Thymus (tissue), 14 donors: ENCODE results near the gene TBX21. TPM values are rescaled to one million over a fixed set of nuclear protein-coding genes. Genes with fewer than 3 reads are reported as not detected.
A peak's percentile ranks its signal among the peaks of the same experiment; 100 is the strongest.

Source experiments
- DNase-seq, 9 donors: peaks; one replicate each; pipeline ENCODE4 v3.0.0-alpha.2; 2013; ENCODE audit warnings: low spot score in 9 of 9, low read depth in 6 of 9, missing footprints in 1 of 9
- H3K27ac ChIP-seq, 2 donors: one replicate each; pipeline ENCODE4 v1.5.1; 2013; ENCODE audit warnings: control low read depth in 1 of 2, low read depth in 1 of 2, low read length in 1 of 2, mild to moderate bottlenecking in 1 of 2, moderate library complexity in 1 of 2
- H3K27me3 ChIP-seq, 2 donors: one replicate each; pipeline ENCODE4 v1.5.1; 2013; ENCODE audit warnings: low read length in 1 of 2; ENCODE audit not compliant: control insufficient read depth in 2 of 2, insufficient read depth in 1 of 2
- H3K36me3 ChIP-seq, 2 donors: one replicate each; pipeline ENCODE4 v1.5.1; 2013; ENCODE audit warnings: low read length in 1 of 2, mild to moderate bottlenecking in 1 of 2, moderate library complexity in 1 of 2; ENCODE audit not compliant: control insufficient read depth in 2 of 2, insufficient read depth in 2 of 2
- H3K4me1 ChIP-seq, 2 donors: one replicate each; pipeline ENCODE4 v1.5.1; 2013; ENCODE audit warnings: low read length in 2 of 2; ENCODE audit not compliant: control insufficient read depth in 2 of 2, insufficient read depth in 2 of 2
- H3K4me3 ChIP-seq, 2 donors: one replicate each; pipeline ENCODE4 v1.5.1; 2013; ENCODE audit warnings: low read length in 2 of 2, control low read depth in 1 of 2, mild to moderate bottlenecking in 1 of 2
- H3K9me3 ChIP-seq, 2 donors: one replicate each; pipeline ENCODE4 v1.5.1; 2013; ENCODE audit warnings: low read length in 1 of 2, mild to moderate bottlenecking in 1 of 2; ENCODE audit not compliant: control insufficient read depth in 2 of 2, insufficient read depth in 1 of 2
- WGBS: extraction: QIAGEN DNeasy Blood & Tissue Kit; methylation state at CpG from one replicate; pipeline ENCODE4 v1.1.7; 2013; 5-methylcytosine and 5-hydroxymethylcytosine counted together
- long read RNA-seq, 10 donors: transcript quantifications; one replicate each; lab custom pipeline, GENCODE V29; 2026
- polyA plus RNA-seq: library from polyadenylated mRNA; stranded (reverse); fragments of 200-250 nt; gene quantifications from one replicate; pipeline ENCODE4 v1.2.3, GENCODE V29; 2013
- total RNA-seq: library from RNA; stranded (reverse); fragments of 120-200 nt; gene quantifications from one replicate; pipeline ENCODE4 v1.2.4, GENCODE V29; 2013
- donor health status: healthy.

TBX21 gene, protein sequence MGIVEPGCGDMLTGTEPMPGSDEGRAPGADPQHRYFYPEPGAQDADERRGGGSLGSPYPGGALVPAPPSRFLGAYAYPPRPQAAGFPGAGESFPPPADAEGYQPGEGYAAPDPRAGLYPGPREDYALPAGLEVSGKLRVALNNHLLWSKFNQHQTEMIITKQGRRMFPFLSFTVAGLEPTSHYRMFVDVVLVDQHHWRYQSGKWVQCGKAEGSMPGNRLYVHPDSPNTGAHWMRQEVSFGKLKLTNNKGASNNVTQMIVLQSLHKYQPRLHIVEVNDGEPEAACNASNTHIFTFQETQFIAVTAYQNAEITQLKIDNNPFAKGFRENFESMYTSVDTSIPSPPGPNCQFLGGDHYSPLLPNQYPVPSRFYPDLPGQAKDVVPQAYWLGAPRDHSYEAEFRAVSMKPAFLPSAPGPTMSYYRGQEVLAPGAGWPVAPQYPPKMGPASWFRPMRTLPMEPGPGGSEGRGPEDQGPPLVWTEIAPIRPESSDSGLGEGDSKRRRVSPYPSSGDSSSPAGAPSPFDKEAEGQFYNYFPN
- total RNA-seq (1.6 TPM), polyA plus RNA-seq (1.6 TPM)
- long read RNA-seq, donor 1 = 0 reads
- long read RNA-seq, donor 2 = 0 reads
- long read RNA-seq, donor 3, partial matches to known transcripts = 0 of 1 reads
- long read RNA-seq, donor 3, other reads (novel, unspliced or antisense) = 0 of 1 reads
- long read RNA-seq, donor 4 = 0 reads
- long read RNA-seq, donor 5 = 0 reads
- long read RNA-seq, donor 6, partial matches to known transcripts = 0 of 1 reads
- long read RNA-seq, donor 6, other reads (novel, unspliced or antisense) = 0 of 1 reads
- long read RNA-seq, donor 7 = 0 reads
- long read RNA-seq, donor 8 = 0 reads
- long read RNA-seq, donor 9, partial matches to known transcripts = 0 of 1 reads
- long read RNA-seq, donor 9, other reads (novel, unspliced or antisense) = 0 of 1 reads
- long read RNA-seq, donor 10 = 0 reads

DNA sequence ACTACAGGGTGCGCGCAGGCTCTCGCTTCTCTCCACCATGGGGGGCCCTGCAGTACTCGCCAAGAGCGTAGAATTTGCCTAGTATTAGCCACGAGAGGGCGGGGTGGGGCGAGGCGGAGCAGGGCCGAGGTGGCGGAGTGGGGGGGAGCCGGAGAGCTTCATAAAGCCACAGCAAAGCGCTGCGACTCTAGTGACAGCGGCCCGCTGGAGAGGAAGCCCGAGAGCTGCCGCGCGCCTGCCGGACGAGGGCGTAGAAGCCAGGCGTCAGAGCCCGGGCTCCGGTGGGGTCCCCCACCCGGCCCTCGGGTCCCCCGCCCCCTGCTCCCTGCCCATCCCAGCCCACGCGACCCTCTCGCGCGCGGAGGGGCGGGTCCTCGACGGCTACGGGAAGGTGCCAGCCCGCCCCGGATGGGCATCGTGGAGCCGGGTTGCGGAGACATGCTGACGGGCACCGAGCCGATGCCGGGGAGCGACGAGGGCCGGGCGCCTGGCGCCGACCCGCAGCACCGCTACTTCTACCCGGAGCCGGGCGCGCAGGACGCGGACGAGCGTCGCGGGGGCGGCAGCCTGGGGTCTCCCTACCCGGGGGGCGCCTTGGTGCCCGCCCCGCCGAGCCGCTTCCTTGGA, at the start of gene TBX21:
TSS of gene TBX21 (plus strand) at position 190 of the 627 bp plus-strand sequence. CDS start at position 409, 219 bp downstream.
- peak within 1 kb of the TSS; percentile 20 to 46 for H3K4me3 ChIP-seq
- peaks cover 13 to 22% of the 10 kb centered on the region in 2 donors for H3K4me1 ChIP-seq
- no peaks in the 10 kb centered on the region for H3K9me3 ChIP-seq
- DNase-seq = peak in 8 of 9 donors; percentile 29 to 78 (median 42)
- WGBS = 2% methylated on average over 73 of the region's 73 CpGs
- peaks cover 24 to 59% of the 10 kb centered on the region in 2 donors for H3K27me3 ChIP-seq
- H3K36me3 ChIP-seq = no peaks in the 10 kb centered on the region
- no peak within 1 kb of the TSS for H3K27ac ChIP-seq

DNA sequence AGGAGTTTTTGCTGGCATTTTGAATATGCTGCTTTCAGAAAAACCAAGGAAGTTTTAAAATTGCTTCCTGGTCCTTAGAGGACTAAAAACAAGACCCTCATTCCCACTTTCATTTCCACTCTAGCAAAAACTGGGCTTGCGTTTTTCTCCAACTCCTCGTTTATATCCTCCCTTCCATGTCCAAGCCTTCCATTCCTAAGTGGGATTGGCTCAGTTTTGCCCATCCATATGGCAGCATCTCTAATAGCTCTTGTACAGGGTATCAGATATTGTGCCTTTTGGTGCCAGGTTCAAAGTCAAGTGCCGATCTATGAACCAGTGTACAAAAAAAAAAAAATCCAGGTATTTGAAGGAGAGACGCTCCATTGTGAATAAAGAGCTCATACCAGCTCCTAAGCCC, 49.0 kb upstream of the TBX21 start:
- WGBS = 97% methylated on average over 4 of the region's 4 CpGs
- Histone ChIP-seq H3K36me3 (peaks cover 41 to 74% of the 10 kb centered on the region in 2 donors), H3K4me3 (no peak overlapping the region), H3K27me3 (no peaks in the 10 kb centered on the region), H3K4me1 (no peaks in the 10 kb centered on the region), H3K9me3 (no peaks in the 10 kb centered on the region), H3K27ac (no peak overlapping the region)
- DNase-seq = no peak

DNA sequence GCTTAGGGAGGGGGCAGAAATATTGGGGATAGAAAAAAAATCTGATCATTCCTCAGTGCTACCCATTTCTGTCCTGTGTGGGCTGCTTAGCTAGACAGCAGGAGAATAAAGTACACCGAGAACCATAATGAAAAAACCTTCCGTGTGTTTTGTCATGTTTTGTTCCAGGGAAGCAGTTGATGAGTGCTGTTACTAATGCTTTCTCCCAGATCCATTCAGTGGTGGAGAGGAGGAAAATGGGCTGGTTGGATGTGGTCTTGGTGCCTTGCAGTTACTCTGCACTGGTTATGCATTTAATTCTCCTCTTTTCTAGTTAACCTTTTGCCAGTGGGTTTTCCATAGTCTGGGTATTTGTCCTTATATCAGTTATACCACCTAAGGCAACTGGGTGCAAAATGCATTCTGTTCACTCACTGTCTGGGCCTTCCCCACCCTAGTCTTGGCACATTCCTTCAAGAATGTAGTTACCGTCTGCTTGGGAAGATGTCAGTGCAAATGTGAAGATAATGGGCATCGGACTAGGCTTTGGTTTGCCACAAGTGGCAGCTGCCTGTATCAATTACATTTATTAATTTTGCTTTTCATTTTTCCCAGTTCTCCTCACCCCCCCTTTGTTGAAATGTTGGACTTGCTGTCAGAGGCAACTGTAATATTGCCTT, 48.4 kb upstream of the TBX21 start:
- Histone ChIP-seq H3K4me1 (no peaks in the 10 kb centered on the region), H3K9me3 (no peaks in the 10 kb centered on the region), H3K27ac (no peak overlapping the region), H3K4me3 (no peak overlapping the region), H3K36me3 (peaks cover 38 to 68% of the 10 kb centered on the region in 2 donors), H3K27me3 (no peaks in the 10 kb centered on the region)
- no peak for DNase-seq
- WGBS = 98% methylated on average over 4 of the region's 4 CpGs

DNA sequence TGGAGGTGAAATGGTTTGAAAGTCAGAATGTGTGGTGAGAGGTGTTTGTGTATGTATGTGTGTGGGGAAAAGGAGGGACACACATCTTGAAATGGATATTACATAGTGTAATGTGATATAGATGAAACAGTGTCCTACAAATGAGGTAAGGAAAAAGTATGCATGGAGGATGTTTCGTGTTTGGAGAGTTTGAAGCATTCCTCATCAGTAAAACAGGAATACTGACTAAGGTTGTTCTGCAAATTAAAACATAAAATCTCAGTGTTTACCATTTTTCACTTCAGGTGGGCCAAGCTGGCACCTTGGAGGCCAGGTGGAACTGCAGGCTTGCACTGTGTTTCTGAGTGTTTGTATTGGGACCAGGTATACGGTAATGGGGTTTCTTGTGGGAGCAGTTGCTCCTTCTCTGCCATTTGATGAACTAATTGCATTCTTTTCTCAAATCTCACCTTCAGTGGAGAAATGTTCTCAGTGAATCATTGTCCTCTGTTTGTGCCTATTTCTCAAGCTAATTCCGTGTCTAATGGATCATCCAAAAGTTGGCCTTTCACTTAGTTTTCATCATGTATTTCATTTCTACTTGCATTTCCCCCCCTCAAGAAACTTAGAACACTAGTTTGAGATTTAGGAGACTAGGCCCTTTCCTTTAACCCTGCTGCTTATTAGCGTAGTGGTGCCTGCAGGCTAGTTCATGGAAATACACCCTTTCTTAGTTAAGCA, 47.3 kb upstream of the TBX21 start:
- no peak overlapping the region for H3K4me3 ChIP-seq
- H3K4me1 ChIP-seq = no peaks in the 10 kb centered on the region
- H3K27me3 ChIP-seq = no peaks in the 10 kb centered on the region
- no peaks in the 10 kb centered on the region for H3K9me3 ChIP-seq
- H3K27ac ChIP-seq = no peak overlapping the region
- 98% methylated on average over 4 of the region's 4 CpGs for WGBS
- no peak for DNase-seq
- peaks cover 27 to 57% of the 10 kb centered on the region in 2 donors for H3K36me3 ChIP-seq

DNA sequence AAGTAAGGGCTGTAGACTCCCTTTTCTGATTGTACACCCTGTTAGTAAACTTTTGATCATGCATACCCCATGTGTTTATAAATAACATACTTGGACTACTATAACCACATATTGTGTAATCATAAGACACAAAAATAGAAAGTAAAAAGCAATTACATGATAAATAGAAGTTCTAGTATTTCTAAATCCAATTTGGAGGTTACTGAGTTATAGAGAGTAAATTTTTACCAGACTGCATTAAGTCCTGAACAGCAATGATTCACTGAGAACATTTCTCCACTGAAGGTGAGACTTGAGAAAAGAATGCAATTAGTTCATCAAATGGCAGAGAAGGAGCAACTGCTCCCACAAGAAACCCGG, 46.8 kb upstream of the TBX21 start:
- DNase-seq = no peak
- Histone ChIP-seq H3K4me1 (no peaks in the 10 kb centered on the region), H3K9me3 (no peaks in the 10 kb centered on the region), H3K4me3 (no peak overlapping the region), H3K27ac (no peak overlapping the region), H3K27me3 (no peaks in the 10 kb centered on the region), H3K36me3 (peaks cover 25 to 54% of the 10 kb centered on the region in 2 donors)
- 98% methylated on average over 1 of the region's 1 CpG for WGBS

DNA sequence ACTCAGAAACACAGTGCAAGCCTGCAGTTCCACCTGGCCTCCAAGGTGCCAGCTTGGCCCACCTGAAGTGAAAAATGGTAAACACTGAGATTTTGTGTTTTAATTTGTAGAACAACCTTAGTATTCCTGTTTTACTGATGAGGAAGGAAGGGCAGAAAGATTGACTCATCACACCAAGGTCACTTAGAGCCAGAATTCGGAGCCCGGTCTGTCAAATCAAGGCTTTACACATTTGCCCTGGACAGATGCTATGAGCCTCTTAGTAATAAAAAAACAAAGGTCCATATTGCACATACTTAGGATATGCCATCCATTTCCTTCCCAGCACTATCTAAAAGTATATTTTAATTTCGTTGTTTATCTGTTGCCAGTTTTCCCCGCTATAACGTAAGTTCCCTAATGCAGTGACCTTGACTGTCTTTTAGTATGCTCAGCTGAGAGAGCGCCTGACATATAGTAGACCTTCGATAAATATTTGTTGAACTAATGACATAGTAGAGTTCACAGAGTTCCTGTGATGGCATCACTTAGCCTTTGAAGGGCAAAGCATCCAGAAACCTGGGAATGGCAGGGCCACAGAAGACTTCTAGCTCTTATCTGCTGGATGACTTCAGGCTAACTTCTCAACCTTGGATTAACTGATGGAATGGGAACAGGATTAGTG, 46.2 kb upstream of the TBX21 start:
- Histone ChIP-seq H3K36me3 (peaks cover 22 to 48% of the 10 kb centered on the region in 2 donors), H3K9me3 (no peaks in the 10 kb centered on the region), H3K27ac (no peak overlapping the region), H3K4me1 (no peaks in the 10 kb centered on the region), H3K27me3 (no peaks in the 10 kb centered on the region), H3K4me3 (no peak overlapping the region)
- WGBS = 97% methylated on average over 7 of the region's 7 CpGs
- DNase-seq = no peak

DNA sequence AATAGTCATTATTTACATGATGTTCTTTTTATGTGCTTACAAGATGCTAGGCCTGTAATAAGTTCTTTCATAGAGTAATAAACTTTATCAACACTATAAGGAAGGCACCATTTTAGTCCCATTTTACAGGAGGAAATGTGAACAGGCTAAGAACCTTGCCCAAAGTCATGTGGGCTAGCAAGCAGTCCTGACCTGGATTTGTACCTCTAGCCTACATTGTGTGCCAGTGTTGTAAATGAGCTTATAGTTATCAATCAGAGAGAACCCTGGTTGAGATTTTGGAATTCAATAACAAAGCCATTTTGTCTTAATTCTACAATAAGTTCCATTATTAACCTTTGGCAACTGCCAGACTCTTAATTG, 45.7 kb upstream of the TBX21 start:
- no peak overlapping the region for H3K27ac ChIP-seq
- H3K4me3 ChIP-seq = no peak overlapping the region

DNA sequence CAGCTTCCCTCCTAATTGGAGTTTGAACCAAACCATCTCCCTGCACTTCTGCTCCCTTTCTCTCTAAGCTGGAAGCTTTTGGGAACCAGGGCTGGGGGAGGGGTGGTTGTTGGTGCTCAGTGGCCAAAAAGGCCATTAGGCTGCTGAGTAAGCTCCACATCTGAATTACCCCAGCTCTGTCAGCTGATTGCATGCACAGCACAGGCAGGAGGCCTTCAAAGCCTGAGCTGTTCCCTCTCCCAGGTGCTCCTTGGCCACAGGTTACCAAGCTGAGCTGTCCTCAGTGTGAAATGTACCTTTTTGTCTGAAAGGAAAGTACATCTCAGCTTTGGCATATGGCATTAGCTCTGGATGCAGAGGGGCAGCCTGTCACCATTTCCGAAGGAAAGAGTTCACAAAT, 45.3 kb upstream of the TBX21 start:
- peaks cover 0 to 8% of the 10 kb centered on the region in 2 donors for H3K27me3 ChIP-seq
- no peak overlapping the region for H3K4me3 ChIP-seq
- 99% methylated on average over 1 of the region's 1 CpG for WGBS
- H3K27ac ChIP-seq = no peak overlapping the region
- peaks cover 2 to 6% of the 10 kb centered on the region in 2 donors for H3K4me1 ChIP-seq
- no peaks in the 10 kb centered on the region for H3K9me3 ChIP-seq
- H3K36me3 ChIP-seq = peaks cover 12 to 39% of the 10 kb centered on the region in 2 donors
- DNase-seq = no peak

More for the DNA sequence above, 45.7 kb upstream of the TBX21 start:
- Histone ChIP-seq H3K27me3 (peaks cover 0 to 4% of the 10 kb centered on the region in 2 donors), H3K9me3 (no peaks in the 10 kb centered on the region), H3K4me1 (peaks cover 0 to 1% of the 10 kb centered on the region in 2 donors), H3K36me3 (peaks cover 17 to 43% of the 10 kb centered on the region in 2 donors)
- DNase-seq = no peak
